ENCODE data around the gene LYPD6. TPM values are rescaled to one million over a fixed set of nuclear protein-coding genes. Genes with fewer than 3 reads are reported as not detected.
"Not testable (repeated sequence)": the region's sequence is repeated elsewhere in the genome, so short reads cannot be mapped to it uniquely, and the experiment has no call there.

Gene LYPD6, protein sequence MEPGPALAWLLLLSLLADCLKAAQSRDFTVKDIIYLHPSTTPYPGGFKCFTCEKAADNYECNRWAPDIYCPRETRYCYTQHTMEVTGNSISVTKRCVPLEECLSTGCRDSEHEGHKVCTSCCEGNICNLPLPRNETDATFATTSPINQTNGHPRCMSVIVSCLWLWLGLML
- 0.68 and 1.2 TPM in 2 replicates for total RNA-seq (2014; rRNA removed; shearing (Covaris generic))

DNA sequence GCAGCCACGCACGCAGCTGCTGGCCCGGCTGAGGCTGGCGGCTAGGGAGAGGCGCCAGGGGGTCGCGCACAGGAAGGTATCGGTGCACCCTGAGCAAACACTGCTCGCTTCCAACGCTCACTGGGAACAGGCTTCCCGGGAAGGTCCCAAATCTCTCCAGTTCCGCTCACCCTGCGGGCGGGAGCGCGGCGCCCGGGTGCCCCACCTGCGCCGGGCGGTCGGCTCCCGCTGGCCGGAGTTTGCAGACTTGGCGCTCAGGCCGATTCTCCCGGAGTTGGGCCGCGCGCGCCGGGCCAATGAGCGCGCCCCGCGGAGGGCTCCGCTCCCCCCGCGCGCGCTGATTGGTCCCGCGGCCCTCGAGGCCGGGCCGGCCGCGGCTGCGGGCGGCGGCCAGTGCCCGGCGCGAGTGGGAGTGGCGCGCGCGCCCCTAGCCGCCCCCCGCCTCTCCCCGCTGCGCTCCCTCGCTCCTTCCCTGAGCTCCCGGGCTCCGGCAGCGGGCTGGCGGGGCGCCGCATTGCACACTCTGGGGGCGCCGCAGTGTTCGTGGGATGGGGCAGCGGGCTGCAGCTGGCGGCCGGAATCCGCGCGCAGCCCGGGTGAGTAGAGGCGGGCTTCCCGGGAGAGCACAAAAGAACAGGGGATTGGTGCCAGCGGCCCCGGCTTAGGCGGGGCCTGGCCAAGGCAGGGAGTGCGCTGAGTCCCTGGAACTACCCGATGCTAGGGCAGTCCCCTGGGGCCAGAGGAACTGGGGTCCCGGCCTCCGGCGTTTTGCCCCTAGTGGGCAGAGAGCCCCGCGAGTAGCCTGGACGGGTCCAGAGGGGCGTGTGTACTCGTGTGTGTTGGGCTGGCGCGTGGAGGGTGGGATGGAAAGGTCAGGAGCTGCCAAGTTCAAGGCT, at the start of gene LYPD6:
LYPD6 (plus strand) TSS at position 461 of the 896 bp plus-strand sequence. CDS start 107,122 bp downstream, outside the sequence.
- peak; percentile 75 for DNase-seq (ENCODE audit: low spot score)

DNA sequence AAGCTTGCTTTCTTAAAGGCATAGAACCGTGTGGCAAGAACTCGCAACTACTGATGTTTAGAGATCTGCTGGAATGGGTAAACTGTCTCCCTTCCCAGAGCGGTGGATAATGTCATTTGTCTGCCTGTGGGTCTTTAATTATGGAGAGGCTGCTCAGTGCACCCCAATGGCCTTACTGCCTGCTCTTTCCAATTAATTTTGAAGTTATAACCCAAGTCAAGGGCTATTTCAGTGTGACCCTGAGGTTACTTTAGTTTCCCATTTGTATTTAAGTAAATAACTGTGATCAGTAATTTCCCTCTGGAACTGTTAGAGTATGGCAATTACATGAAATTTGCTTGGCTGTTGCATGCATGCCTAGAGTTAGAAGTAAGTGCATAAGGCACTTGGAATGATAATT, 48.9 kb upstream of the LYPD6 start:
- DNase-seq (ENCODE audit: low spot score), result no peak

DNA sequence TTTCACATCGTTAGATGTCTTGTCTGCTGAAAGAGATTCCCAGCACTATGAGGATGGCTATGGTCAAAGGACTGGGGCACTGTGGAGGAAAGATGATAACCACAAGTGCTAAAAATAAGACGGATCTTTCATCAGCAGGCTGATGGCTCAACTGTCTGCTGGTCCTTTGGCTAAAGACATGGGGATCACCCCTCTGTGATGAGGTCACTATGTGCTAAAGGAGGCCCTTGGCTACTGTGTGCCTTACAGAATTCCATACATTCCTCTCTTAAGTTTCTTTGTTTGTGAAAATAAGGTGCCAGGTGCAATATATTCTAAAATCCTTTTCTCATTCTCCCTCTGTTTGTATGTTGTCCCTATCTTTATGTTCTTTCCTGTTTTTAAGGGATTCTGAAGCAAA, 39.7 kb upstream of the LYPD6 start:
- no peak for DNase-seq (ENCODE audit: low spot score)

DNA sequence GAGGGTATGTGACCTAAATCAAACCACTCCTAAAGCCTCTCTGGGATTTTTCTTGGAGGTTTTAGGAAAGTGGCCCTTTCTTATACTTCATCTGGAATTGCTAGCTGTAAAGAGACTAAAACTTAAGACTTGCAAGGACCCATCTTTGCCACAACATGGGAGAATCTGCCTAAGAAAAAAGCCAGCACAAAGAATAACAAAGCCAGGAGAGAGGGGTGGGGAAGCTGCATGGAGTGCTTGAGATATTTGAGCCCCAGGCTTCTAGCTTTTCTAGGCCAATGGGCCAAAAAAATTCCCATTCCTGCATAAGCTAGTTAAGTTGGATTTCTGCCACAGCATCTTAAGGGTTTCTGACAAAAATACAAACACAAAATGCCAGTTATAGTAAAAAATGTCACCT, 38.5 kb upstream of the LYPD6 start:
- no peak for DNase-seq (ENCODE audit: low spot score)

DNA sequence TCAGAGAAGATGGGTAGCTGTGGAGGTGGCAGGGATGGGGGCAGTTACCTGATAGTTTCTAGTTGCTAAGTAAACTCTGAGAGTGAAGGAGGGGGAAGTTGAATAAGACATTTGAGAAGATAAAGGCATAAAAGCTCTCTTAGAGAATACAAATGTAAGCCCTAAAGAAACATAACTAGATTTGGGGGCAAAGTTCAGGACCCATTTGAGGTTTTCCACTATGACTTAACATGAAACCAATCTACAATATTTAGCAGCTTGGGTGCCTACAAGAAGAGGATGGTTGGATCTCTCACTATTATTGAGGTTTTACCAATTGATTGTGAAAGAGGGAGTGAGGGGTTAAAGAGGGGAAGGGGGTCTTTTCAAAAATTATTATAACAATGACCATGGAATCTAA, 34.4 kb upstream of the LYPD6 start:
- DNase-seq (ENCODE audit: low spot score), result no peak

DNA sequence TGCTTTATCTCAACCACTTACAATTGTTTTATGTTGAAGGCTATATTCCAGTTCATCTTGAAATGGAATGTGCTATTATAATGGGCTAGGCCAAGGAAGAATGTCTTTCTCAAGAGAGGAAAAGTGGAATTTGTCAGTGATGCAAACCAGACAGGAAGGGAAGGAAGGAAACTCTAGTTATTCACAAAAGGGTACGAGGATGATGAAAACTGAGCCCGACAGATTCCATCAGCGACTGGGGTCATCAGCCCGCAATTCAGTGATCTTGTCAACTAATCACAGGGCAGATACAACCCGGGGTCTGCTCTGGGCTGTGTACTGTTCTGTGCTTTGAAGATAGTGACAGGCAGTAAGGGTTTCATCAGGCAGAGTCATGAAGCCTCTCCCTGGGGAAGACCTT, 23.4 kb upstream of the LYPD6 start:
- no peak for DNase-seq (ENCODE audit: low spot score)

DNA sequence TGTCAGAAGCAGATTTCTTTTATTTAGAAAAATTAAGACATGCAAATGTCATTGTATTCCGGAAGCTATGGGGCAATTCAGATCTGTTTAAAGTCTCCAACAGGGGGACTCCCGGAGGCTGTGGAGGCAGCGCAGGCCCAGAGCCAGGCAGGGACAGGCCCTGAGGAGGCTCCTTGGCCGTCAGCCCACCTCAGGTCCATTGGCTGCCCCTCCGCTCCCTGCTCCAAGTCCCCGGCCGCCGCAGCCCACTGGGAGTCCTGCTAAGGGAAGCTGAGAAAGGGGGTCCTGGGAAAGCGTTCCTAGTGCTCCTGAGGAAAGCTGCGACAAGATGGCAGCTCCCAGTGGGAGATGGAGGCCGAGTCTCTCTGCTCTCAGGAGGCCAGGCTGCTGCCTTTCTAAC, 20.0 kb upstream of the LYPD6 start:
- DNase-seq (ENCODE audit: low spot score), result no peak

DNA sequence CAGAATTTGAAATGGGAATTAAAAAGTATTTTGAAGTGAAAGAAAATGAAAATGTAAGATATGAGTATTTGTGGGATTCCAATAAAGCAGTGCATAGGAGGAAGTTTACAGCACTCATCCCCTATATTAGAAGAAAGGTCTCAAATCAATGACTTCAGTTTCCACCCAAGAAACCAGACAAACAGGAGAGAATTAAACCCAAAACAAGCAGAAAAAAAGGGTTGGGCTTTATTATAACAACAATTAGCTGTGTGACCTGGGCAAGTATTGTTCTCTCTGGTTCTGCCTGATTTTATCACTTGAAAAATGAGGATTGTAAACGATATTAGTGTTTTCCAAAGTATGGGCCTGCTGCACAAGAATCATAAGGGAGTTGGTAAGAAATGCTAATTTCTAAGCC, 18.3 kb upstream of the LYPD6 start:
- DNase-seq (ENCODE audit: low spot score), result no peak

DNA sequence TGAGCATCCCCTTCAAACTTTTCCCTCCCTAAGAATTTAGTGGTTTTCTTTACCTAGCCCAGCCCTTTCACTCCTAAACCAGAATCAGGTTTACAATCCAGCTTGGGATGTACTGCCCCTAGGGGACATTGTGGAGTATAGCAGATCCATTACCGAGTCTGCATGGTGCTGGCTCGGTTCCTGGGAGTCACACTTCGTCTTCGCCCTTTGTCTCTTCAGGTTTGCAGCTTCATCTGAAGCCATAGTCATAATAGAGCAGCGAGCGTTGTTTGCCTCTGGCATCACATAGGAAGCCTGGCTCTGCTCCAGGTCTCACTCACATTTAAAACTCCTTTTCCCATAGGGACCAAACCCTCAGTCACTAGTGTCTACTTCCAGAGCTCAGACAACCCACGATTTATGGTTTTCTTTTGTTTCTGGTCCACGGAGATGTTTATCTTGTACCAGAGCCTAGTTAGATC, 16.8 kb upstream of the LYPD6 start:
- DNase-seq (ENCODE audit: low spot score), result peak; percentile 69

DNA sequence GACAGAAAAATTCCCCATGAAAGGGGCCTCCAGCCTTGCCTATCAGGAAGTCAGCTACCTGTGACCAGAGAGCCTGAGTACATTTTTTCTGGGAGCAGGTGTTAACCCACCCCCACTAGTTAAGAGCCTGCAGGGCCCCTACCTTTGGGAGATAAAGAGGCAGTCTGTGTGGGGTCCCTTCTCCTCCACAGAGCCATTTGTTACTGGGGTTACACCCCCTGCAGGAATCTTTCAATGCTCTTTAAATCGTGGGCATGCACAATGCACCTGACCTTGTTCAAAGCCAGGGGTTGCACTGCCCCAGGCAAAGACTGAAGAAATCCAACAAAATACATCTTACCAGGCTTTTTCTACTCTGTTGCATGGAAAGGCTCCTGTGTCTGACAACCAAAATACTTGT, 15.7 kb upstream of the LYPD6 start:
- DNase-seq (ENCODE audit: low spot score), result no peak

DNA sequence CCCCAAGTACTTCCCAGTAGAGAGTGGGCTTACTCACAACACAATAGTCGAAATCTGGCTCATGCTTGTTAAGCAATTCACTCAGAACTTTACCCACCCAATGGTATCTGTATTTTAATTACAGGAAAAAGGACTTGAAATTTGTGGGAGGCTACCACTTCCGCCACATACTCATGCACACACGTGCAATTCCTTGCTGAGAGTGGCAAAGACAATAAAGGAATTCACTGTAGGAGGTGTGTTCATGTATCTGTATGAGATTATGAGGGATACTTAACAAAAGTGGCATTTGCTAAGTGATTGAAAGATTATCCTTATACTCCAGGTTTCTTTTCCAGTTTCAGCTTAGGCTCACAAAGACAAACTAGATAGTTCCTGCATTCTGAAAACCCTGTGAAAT, 14.9 kb upstream of the LYPD6 start:
- no peak for DNase-seq (ENCODE audit: low spot score)

DNA sequence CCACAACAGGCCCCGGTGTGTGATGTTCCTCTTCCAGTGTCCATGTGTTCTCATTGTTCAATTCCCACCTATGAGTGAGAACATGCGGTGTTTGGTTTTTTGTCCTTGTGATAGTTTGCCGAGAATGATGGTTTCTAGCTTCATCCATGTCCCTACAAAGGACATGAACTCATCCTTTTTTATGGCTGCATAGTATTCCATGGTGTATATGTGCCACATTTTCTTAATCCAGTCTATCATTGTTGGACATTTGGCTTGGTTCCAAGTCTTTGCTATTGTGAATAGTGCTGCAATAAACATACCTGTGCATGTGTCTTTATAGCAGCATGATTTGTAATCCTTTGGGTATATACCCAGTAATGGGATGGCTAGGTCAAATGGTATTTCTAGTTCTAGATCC, 11.8 kb upstream of the LYPD6 start:
- not testable (repeated sequence) for DNase-seq (ENCODE audit: low spot score)

DNA sequence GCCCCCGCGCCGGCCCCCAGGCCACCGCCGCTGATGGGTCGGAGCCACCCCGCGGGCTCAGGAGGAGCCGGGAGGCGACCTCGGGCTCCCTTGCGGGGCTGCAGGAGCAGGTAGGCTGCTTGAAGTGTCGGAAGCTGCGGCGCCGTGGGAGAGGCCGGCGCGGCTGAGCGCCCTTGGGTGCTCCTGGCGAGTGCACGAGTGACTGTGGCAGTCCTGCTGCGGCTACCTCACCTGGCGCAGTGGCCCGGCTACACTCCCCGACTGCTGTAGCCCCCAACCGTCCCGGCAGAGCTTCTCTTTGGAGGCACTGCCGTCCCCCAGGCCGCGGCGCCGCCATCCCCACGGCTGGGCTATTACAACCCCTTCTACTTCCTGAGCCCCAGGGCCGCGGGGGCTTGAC, 10.0 kb upstream of the LYPD6 start:
- no peak for DNase-seq (ENCODE audit: low spot score)

DNA sequence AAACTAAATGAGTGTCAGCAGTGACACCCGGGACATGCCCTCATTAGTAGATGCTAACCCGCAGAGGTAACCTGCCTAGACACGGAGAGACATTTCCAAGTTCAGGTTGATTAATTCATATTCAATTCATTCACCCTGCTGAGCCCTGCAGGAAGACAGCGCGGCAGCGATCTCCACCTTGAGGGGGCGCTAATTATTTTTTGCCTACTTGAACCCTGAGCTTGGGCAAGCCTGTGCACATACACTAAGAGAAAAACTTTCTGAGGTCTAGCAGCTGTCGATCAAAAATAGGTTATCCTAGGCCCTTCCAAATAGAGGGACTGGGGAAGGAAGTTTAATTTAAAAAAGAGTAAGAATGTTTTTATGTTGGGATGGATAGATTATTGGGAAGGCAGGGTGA, 1.3 kb upstream of the LYPD6 start:
- DNase-seq (ENCODE audit: low spot score), result peak; percentile 47

DNA sequence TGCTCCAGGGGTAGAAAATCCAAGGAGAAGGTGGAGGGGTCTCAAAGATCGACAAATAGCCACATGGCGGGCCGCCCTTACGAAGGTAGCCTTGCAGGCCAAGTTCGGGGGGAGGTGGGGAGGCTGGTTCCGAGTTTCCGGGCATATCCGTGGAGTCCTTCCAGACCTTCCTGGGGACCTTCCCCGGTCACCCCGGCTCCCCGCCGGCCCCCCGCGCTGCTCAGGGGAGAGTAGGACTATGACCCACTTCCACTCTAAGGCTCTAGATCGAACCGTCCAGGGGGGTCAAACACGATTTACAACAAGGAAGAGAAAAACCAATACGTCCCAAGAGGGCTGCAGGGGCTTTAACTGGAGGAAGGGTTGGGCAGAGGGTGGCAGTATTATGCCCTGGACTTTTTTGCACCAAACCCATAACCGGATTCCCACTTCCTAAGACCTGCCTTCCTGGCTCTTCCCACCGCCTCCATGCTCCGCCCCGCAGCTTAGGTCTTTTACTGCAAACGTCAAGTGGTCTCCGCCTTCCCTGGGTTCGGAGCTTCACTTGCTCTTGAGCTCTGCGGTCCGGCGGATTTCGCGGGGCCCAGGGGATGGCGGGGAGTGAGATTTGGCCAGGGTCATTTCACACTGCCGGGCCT, 779 bp upstream of the LYPD6 start:
- peak; percentile 74 for DNase-seq (ENCODE audit: low spot score)

DNA sequence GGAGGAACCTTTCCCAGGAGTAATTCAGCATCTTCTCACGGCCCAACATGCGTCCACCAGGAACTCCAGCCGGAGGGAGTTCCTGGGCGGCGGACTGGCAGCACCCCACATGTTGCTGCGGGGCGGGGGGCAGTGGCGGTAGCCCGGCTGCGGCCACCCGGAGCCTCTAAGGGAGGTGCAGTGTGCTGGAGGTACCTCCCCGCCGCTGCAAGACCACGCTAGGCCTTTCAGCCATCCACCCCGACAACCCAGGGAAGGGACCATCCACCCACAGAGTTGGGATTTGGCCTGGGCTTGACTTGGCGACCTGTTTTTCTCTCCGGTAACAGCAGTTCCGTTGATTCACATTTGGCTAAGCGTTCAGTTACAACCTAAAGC, 625 bp downstream of the LYPD6 start:
- no peak for DNase-seq (ENCODE audit: low spot score)

DNA sequence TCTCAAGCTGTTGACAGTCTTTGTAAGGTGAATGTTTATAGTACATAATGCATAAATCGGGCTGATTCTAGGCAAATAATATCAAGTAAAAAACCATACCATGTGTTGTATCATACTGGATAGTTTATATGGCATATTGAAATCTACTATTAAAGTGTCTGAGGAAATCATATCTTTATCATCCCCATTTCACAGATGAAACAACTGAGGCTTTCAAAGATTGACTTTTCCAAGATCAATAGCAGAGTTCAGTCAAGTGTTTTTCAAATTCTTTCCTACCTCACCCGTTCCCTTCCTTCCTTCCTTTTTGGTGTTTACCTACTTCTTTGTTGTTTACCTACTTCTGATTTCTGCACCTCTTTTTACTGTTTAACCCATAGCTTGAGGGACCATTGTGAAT, 2.0 kb downstream of the LYPD6 start:
- DNase-seq (ENCODE audit: low spot score), result no peak

DNA sequence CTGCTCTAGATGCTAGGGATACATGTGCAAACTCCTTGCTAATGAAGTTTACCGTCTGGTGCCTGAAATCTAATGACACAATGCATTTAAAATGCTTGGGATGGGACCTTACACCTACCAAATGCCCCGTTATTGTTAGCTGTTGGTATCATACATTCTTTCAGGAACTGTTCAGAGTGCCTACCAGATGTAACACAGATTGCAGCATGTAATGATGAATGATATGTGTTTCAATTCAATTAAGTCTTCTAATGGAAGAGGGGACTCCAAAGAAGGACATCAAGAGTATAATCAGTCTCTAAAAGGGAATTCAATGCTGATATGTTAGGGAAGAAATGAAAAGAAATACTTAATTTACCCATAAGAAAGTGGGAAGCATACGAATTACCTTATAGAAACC, 3.2 kb downstream of the LYPD6 start:
- no peak for DNase-seq (ENCODE audit: low spot score)

DNA sequence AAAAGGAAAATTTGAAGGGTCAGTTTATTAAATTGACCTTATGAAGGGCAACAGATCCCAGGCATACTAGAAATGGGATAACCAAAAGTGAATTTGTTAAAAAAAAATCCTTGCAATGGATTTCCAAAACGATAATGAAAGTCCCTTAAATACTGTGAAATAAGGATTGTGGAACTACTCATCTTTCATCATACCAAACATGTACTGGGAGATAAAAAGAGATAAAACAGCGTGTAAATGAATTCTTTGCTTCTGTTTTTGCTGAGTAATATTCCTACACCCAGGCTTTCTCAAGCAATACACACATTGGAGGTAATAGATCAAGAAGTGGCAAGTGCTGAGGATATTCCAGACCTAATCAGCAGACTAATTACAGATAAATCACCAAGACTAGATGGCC, 3.8 kb downstream of the LYPD6 start:
- DNase-seq (ENCODE audit: low spot score), result no peak

DNA sequence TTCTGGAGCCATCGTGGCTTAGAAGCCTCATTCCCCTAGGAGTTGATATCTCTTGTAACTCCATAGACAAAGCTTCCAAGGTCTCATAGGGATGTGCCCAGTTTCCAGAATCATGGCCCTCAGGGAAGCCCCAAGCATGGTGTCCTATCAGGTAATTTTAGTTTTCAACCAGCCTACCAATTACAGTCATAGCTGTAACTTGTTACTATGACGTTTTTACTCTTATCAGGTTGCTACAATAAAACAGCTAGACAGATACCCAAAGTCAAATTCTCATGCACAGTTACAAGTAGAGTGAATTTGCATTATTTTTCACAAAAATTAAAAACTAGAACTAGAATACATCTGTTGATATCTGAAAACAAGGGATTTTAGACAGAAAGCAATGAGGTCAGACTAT, 8.9 kb downstream of the LYPD6 start:
- DNase-seq (ENCODE audit: low spot score), result no peak

DNA sequence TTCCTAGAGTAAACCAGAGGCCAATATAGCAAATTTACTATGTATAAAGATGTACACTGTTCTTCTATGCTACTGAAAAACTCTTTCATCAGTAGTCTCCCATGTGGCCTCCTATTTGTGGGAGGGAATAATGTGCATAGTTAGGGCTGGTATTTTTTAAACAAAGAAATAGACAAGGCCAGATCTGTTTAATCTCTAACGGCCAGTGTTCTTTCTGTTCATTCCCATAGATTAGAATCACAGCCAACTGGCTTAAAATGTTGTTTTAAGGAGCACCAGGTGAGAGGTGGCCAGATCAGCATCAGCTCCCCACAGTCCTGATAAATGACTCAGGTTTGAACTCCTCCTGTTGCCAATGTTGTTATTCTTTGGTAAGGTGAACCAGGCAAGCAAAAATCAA, 12.1 kb downstream of the LYPD6 start:
- DNase-seq (ENCODE audit: low spot score), result no peak

DNA sequence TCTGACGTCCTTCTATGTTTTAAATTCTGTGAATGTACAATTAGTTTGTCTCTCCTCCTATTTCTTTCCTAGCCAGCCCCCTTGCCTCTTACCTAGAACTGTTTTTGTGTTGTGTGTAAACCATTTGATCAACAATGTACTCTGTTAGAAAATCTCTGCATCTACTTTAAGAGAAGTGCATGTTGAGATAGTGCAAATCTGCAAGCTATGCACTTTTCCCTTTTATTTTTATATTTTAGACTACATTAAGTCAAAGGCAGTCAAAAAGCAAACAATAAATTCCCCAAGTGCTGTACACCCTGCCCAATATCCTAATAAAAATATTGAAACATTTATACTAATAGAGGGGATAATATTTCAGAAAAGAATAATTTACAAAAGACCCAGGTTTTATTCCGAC, 13.7 kb downstream of the LYPD6 start:
- no peak for DNase-seq (ENCODE audit: low spot score)

DNA sequence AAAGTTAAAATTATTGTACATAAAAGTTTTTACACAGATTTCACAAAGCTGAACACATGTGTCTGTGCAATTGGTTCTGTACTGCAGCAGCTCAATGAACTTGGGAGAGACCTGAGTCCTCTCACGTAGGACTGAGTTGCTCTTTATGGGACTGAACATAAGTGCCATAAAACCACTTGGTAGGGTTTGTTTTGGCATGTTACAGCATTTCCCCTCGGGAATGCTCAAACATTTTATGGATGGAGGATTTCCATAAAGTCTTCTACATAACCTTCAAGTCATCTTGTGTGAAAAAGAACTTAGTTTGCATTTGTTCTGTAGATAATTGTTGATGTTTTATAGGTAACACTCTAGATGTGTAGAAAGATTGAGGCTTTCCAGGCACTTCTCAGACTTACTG, 15.9 kb downstream of the LYPD6 start:
- DNase-seq (ENCODE audit: low spot score), result no peak
